Measurements from ENCODE around the gene RUNX2.

DNA sequence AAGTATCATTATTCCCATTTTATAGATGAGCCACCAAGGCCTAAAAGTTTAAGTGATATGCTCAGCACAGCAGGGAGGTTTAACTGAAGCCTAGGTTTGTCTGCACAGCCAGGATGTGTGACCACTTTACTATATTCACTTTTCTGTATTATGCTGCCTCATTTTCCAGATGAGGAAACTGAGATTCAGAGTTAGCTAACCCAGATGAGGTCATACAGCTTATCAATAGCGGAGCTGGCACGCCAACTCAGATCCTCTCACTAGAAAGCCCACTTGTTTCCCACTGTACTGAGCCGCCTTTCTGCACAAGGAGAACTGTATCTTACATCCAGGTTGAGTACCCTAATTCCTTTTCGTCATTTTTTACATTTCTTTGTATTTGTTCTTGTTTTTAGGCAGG, 181.3 kb downstream of the RUNX2 start:
- no peak for TF ChIP-seq POLR2A (IDR thresholded peaks at IDR 0.05; ENCODE audit: extremely low read depth, insufficient read length)
- TF ChIP-seq, protein P1, sequence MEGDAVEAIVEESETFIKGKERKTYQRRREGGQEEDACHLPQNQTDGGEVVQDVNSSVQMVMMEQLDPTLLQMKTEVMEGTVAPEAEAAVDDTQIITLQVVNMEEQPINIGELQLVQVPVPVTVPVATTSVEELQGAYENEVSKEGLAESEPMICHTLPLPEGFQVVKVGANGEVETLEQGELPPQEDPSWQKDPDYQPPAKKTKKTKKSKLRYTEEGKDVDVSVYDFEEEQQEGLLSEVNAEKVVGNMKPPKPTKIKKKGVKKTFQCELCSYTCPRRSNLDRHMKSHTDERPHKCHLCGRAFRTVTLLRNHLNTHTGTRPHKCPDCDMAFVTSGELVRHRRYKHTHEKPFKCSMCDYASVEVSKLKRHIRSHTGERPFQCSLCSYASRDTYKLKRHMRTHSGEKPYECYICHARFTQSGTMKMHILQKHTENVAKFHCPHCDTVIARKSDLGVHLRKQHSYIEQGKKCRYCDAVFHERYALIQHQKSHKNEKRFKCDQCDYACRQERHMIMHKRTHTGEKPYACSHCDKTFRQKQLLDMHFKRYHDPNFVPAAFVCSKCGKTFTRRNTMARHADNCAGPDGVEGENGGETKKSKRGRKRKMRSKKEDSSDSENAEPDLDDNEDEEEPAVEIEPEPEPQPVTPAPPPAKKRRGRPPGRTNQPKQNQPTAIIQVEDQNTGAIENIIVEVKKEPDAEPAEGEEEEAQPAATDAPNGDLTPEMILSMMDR (IDR thresholded peaks at IDR 0.05; ENCODE audit: low read depth, low read length): no peak
- TF ChIP-seq, protein P2, sequence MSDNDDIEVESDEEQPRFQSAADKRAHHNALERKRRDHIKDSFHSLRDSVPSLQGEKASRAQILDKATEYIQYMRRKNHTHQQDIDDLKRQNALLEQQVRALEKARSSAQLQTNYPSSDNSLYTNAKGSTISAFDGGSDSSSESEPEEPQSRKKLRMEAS (IDR thresholded peaks at IDR 0.05; ENCODE audit: low read depth, low read length): no peak

Measured in NB4 (cell line).